HG02870 (cell line): Measurements from ENCODE around the gene PAQR3.
"Not testable (repeated sequence)": the region's sequence is repeated elsewhere in the genome, so short reads cannot be mapped to it uniquely, and the experiment has no call there.

Experiments used
- ATAC-seq: cut with Tn5 transposase; IDR thresholded peaks from one replicate; pipeline ENCODE4 v1.9.1; 2021; ENCODE audit warnings: mild to moderate bottlenecking, moderate library complexity; ENCODE audit not compliant: unreplicated experiment

The PAQR3 gene

GRCh38 chr4:78928835-78929234, 10.4 kb downstream of the PAQR3 start:
- no peak for ATAC-seq

GRCh38 chr4:78926826-78927225, 12.4 kb downstream of the PAQR3 start:
- no peak for ATAC-seq

GRCh38 chr4:78923464-78924312, 15.6 kb downstream of the PAQR3 start:
- peak; percentile 46 for ATAC-seq

GRCh38 chr4:78922207-78922606, 17.0 kb downstream of the PAQR3 start:
- no peak for ATAC-seq

- ATAC-seq, result no peak
Measured at GRCh38 chr4:78910612-78911011, 28.6 kb downstream of the PAQR3 start.

GRCh38 chr4:78908974-78909373, 30.3 kb downstream of the PAQR3 start:
- not testable (repeated sequence) for ATAC-seq

GRCh38 chr4:78907638-78908037, 31.6 kb downstream of the PAQR3 start:
- ATAC-seq, result no peak

GRCh38 chr4:78904143-78904542, 35.1 kb downstream of the PAQR3 start:
- ATAC-seq, result no peak

GRCh38 chr4:78902298-78902697, 36.9 kb downstream of the PAQR3 start:
- no peak for ATAC-seq

GRCh38 chr4:78901882-78902281, 37.4 kb downstream of the PAQR3 start:
- no peak for ATAC-seq

- no peak for ATAC-seq
Measured at GRCh38 chr4:78899302-78899701, 39.9 kb downstream of the PAQR3 start.

- no peak for ATAC-seq
Measured at GRCh38 chr4:78889955-78890354, 49.3 kb downstream of the PAQR3 start.

GRCh38 chr4:78885598-78885997, 53.6 kb downstream of the PAQR3 start:
- ATAC-seq, result no peak

- no peak for ATAC-seq
Measured at GRCh38 chr4:78880874-78881492, 58.3 kb downstream of the PAQR3 start.

- no peak for ATAC-seq
Measured at GRCh38 chr4:78878031-78878430, 61.2 kb downstream of the PAQR3 start.

GRCh38 chr4:78876568-78877320, 62.5 kb downstream of the PAQR3 start:
- no peak for ATAC-seq

GRCh38 chr4:78870056-78870455, 69.2 kb downstream of the PAQR3 start:
- ATAC-seq, result no peak

- not testable (repeated sequence) for ATAC-seq
Measured at GRCh38 chr4:78868712-78869111, 70.5 kb downstream of the PAQR3 start.

GRCh38 chr4:78865451-78865850, 73.8 kb downstream of the PAQR3 start:
- no peak for ATAC-seq

GRCh38 chr4:78864405-78865024, 74.7 kb downstream of the PAQR3 start:
- peak; percentile 61 for ATAC-seq

- peak; percentile 18 for ATAC-seq
Measured at GRCh38 chr4:78863991-78864390, 75.2 kb downstream of the PAQR3 start.
